ENCODE results near the gene FBRSL1. TPM values are rescaled to one million over a fixed set of nuclear protein-coding genes. Genes with fewer than 3 reads are reported as not detected.

FBRSL1 gene
- total and polyA plus RNA-seq, 9 of the 15 experiments (the other 6 are each of a cell fraction or from before 2014, with no cell fraction given), result 0.24 to 129 (median 7.3) TPM

DNA sequence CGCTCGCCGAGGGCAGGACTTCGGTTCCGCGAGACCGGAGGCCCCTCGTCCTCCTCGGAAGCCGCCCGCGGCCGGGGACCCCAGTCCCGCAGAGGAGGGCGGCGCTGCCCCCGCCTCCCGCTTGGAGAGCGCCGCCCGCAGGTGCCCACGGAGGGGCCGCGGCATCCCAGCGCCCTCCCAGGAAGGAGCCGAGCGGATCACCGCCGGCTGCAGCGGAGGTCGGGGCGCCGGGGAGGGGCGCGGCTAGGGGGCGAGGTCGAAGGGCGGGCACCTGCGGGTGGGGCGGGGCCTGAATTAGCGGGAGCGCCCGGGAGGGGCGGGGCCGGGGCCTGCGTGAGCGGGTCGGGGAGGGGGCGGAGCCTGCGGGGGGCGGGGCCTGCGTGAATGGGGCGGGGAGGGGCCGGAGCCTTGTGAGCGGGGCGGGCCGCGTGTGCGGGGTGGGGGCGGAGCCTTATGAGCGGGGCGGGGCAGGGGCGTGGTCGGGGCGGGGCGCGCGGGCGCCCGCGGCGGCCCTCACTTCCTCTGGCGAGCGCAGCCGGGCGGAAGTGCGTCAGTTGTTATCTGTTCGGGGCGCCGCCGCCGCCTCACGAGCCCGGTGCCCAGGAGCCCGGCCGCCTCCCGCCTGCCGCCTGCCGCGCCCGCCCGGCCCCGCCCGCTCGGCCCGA, at the start of gene FBRSL1 (continued):
- TF ChIP-seq, protein P1, sequence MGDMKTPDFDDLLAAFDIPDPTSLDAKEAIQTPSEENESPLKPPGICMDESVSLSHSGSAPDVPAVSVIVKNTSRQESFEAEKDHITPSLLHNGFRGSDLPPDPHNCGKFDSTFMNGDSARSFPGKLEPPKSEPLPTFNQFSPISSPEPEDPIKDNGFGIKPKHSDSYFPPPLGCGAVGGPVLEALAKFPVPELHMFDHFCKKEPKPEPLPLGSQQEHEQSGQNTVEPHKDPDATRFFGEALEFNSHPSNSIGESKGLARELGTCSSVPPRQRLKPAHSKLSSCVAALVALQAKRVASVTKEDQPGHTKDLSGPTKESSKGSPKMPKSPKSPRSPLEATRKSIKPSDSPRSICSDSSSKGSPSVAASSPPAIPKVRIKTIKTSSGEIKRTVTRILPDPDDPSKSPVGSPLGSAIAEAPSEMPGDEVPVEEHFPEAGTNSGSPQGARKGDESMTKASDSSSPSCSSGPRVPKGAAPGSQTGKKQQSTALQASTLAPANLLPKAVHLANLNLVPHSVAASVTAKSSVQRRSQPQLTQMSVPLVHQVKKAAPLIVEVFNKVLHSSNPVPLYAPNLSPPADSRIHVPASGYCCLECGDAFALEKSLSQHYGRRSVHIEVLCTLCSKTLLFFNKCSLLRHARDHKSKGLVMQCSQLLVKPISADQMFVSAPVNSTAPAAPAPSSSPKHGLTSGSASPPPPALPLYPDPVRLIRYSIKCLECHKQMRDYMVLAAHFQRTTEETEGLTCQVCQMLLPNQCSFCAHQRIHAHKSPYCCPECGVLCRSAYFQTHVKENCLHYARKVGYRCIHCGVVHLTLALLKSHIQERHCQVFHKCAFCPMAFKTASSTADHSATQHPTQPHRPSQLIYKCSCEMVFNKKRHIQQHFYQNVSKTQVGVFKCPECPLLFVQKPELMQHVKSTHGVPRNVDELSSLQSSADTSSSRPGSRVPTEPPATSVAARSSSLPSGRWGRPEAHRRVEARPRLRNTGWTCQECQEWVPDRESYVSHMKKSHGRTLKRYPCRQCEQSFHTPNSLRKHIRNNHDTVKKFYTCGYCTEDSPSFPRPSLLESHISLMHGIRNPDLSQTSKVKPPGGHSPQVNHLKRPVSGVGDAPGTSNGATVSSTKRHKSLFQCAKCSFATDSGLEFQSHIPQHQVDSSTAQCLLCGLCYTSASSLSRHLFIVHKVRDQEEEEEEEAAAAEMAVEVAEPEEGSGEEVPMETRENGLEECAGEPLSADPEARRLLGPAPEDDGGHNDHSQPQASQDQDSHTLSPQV (IDR thresholded peaks at IDR 0.05), result no peak
- no peak for TF ChIP-seq PPARD (CRISPR knock-in tag; IDR thresholded peaks at IDR 0.05)
- no peak for TF ChIP-seq NR2C2 (CRISPR knock-in tag; IDR thresholded peaks at IDR 0.05)
- peak; percentile 58; the same call in 1 of the 2 replicates for TF ChIP-seq NR2C2 (tag; IDR thresholded peaks at IDR 0.05)
- TF ChIP-seq SMAD1 (IDR thresholded peaks at IDR 0.05; ENCODE audit: low read depth, low read length, partially characterized antibody), result no peak
- no peak for TF ChIP-seq HDAC3 (IDR thresholded peaks at IDR 0.05; ENCODE audit: borderline replicate concordance, partially characterized antibody)
- no peak for TF ChIP-seq POLR2H (tag; IDR thresholded peaks at IDR 0.05; ENCODE audit: low read depth)
- TF ChIP-seq, protein P2, sequence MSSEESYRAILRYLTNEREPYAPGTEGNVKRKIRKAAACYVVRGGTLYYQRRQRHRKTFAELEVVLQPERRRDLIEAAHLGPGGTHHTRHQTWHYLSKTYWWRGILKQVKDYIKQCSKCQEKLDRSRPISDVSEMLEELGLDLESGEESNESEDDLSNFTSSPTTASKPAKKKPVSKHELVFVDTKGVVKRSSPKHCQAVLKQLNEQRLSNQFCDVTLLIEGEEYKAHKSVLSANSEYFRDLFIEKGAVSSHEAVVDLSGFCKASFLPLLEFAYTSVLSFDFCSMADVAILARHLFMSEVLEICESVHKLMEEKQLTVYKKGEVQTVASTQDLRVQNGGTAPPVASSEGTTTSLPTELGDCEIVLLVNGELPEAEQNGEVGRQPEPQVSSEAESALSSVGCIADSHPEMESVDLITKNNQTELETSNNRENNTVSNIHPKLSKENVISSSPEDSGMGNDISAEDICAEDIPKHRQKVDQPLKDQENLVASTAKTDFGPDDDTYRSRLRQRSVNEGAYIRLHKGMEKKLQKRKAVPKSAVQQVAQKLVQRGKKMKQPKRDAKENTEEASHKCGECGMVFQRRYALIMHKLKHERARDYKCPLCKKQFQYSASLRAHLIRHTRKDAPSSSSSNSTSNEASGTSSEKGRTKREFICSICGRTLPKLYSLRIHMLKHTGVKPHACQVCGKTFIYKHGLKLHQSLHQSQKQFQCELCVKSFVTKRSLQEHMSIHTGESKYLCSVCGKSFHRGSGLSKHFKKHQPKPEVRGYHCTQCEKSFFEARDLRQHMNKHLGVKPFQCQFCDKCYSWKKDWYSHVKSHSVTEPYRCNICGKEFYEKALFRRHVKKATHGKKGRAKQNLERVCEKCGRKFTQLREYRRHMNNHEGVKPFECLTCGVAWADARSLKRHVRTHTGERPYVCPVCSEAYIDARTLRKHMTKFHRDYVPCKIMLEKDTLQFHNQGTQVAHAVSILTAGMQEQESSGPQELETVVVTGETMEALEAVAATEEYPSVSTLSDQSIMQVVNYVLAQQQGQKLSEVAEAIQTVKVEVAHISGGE (CRISPR knock-in tag; IDR thresholded peaks at IDR 0.05), result peak in 1 of 3 experiments; percentile 67; a peak in 1 of 6 replicates
- no peak for TF ChIP-seq PCBP1 (IDR thresholded peaks at IDR 0.05; ENCODE audit: low read depth, low read length, poor library complexity, severe bottlenecking)
